ENCODE results near the gene JAKMIP2.
"Not testable (repeated sequence)": the region's sequence is repeated elsewhere in the genome, so short reads cannot be mapped to it uniquely, and the experiment has no call there.

Gene JAKMIP2

GRCh38 chr5:147743678-147744374, 38.7 kb downstream of the JAKMIP2 start:
- no peak for ATAC-seq

- no peak for ATAC-seq
These were observed 39.5 kb downstream of the JAKMIP2 start for GRCh38 chr5:147743012-147743411.

- no peak for ATAC-seq
These were observed 40.4 kb downstream of the JAKMIP2 start for GRCh38 chr5:147742151-147742550.

GRCh38 chr5:147740864-147741263, 41.7 kb downstream of the JAKMIP2 start:
- no peak for ATAC-seq

- no peak for ATAC-seq
These were observed 44.6 kb downstream of the JAKMIP2 start for GRCh38 chr5:147737921-147738320.

GRCh38 chr5:147735621-147736125, 46.9 kb downstream of the JAKMIP2 start:
- no peak for ATAC-seq

GRCh38 chr5:147734894-147735293, 47.6 kb downstream of the JAKMIP2 start:
- ATAC-seq: no peak

GRCh38 chr5:147733075-147733474, 49.5 kb downstream of the JAKMIP2 start:
- ATAC-seq: no peak

- no peak for ATAC-seq
These were observed 50.1 kb downstream of the JAKMIP2 start for GRCh38 chr5:147732291-147732883.

- ATAC-seq: no peak
These were observed 50.9 kb downstream of the JAKMIP2 start for GRCh38 chr5:147731431-147732290.

- no peak for ATAC-seq
These were observed 55.3 kb downstream of the JAKMIP2 start for GRCh38 chr5:147727200-147727599.

GRCh38 chr5:147721191-147721960, 61.2 kb downstream of the JAKMIP2 start:
- ATAC-seq: not testable (repeated sequence)

GRCh38 chr5:147713550-147714295, 68.8 kb downstream of the JAKMIP2 start:
- no peak for ATAC-seq

- ATAC-seq: no peak
These were observed 69.9 kb downstream of the JAKMIP2 start for GRCh38 chr5:147712598-147712997.

- no peak for ATAC-seq
These were observed 70.5 kb downstream of the JAKMIP2 start for GRCh38 chr5:147712019-147712418.

- no peak for ATAC-seq
These were observed 71.5 kb downstream of the JAKMIP2 start for GRCh38 chr5:147711019-147711418.

GRCh38 chr5:147708708-147709107, 73.8 kb downstream of the JAKMIP2 start:
- ATAC-seq: no peak

- no peak for ATAC-seq
These were observed 78.0 kb downstream of the JAKMIP2 start for GRCh38 chr5:147704544-147704943.

GRCh38 chr5:147701468-147701867, 81.1 kb downstream of the JAKMIP2 start:
- ATAC-seq: no peak

GRCh38 chr5:147699496-147700088, 82.9 kb downstream of the JAKMIP2 start:
- no peak for ATAC-seq

GRCh38 chr5:147697380-147697779, 85.1 kb downstream of the JAKMIP2 start:
- no peak for ATAC-seq

Data from activated CD4-positive, CD25-positive, alpha-beta regulatory T cell treated with anti-CD3 and anti-CD28 coated beads, Interleukin-2, amount 50 U/mL, for 24 hours (primary cell).